GM18526 (cell line): Measurements from ENCODE around the gene ABLIM3.

Experiments
- POLR2A ChIP-seq: IDR thresholded peaks from 3 replicates; pipeline ENCODE4 v1.6.1; 2011; ENCODE audit not compliant: insufficient read length; ENCODE audit errors: extremely low read depth

Gene ABLIM3

GRCh38 chr5:149185067-149185466 lies 43.8 kb downstream of the ABLIM3 start:
- no peak for TF ChIP-seq POLR2A

GRCh38 chr5:149186506-149186905 lies 45.2 kb downstream of the ABLIM3 start:
- TF ChIP-seq POLR2A: no peak

- TF ChIP-seq POLR2A: no peak
Measured at GRCh38 chr5:149188383-149188782, 47.1 kb downstream of the ABLIM3 start.

GRCh38 chr5:149195337-149195887 lies 54.1 kb downstream of the ABLIM3 start:
- TF ChIP-seq POLR2A: no peak

GRCh38 chr5:149195962-149196361 lies 54.7 kb downstream of the ABLIM3 start:
- no peak for TF ChIP-seq POLR2A

- TF ChIP-seq POLR2A: no peak
Measured at GRCh38 chr5:149198148-149198547, 56.9 kb downstream of the ABLIM3 start.

- no peak for TF ChIP-seq POLR2A
Measured at GRCh38 chr5:149200355-149200754, 59.1 kb downstream of the ABLIM3 start.

- no peak for TF ChIP-seq POLR2A
Measured at GRCh38 chr5:149201121-149201637, 59.9 kb downstream of the ABLIM3 start.

GRCh38 chr5:149202910-149203451 lies 61.7 kb downstream of the ABLIM3 start:
- no peak for TF ChIP-seq POLR2A

- no peak for TF ChIP-seq POLR2A
Measured at GRCh38 chr5:149203921-149204441, 62.7 kb downstream of the ABLIM3 start.

GRCh38 chr5:149205625-149206523 lies 64.6 kb downstream of the ABLIM3 start:
- TF ChIP-seq POLR2A: no peak

- no peak for TF ChIP-seq POLR2A
Measured at GRCh38 chr5:149206524-149207141, 65.3 kb downstream of the ABLIM3 start.

GRCh38 chr5:149207831-149208230 lies 66.5 kb downstream of the ABLIM3 start:
- TF ChIP-seq POLR2A: no peak

GRCh38 chr5:149210225-149210624 lies 68.9 kb downstream of the ABLIM3 start:
- TF ChIP-seq POLR2A: no peak

- no peak for TF ChIP-seq POLR2A
Measured at GRCh38 chr5:149210968-149211490, 69.7 kb downstream of the ABLIM3 start.
